ENCODE data around the gene FOXP4. TPM values are rescaled to one million over a fixed set of nuclear protein-coding genes. Genes with fewer than 3 reads are reported as not detected.

The FOXP4 gene
- total RNA-seq, 1 donor from 2014 or later = 29.9 TPM

- DNase-seq (peak; percentile 34), ATAC-seq (no peak)
- Histone ChIP-seq H3K36me3 (no peaks in the 10 kb centered on the region), H3K4me3 (no peak overlapping the region), H3K9me3 (no peaks in the 10 kb centered on the region), H3K27me3 (no peaks in the 10 kb centered on the region), H3K27ac (no peak overlapping the region), H3K4me1 (no peaks in the 10 kb centered on the region)
- intact Hi-C loops (cut with DNase I) = no loop called here
- no peak for TF ChIP-seq CTCF (IDR thresholded peaks at IDR 0.05)
Measured at GRCh38 chr6:41648921-41649320, 102.7 kb downstream of the FOXP4 start.

DNA sequence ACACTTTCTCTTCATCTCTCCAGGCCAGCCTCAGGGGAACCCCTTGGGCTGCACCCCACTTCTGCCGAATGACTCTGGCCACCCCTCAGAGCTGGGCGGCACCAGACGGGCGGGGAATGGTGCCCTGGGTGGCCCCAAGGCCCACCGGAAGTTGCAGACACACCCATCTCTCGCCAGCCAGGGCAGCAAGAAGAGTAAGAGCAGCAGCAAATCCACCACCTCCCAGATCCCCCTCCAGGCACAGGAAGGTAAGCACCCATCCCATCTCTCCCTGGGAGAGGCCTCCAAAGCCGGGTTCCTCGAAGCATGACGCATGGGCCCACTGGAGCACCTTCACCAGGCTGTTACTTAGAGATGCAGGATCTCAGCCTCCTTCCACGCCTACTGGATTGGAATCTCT is 103.4 kb downstream of the FOXP4 start:
- Histone ChIP-seq H3K9me3 (no peaks in the 10 kb centered on the region), H3K4me1 (no peaks in the 10 kb centered on the region), H3K36me3 (no peaks in the 10 kb centered on the region), H3K4me3 (no peak overlapping the region), H3K27me3 (no peaks in the 10 kb centered on the region), H3K27ac (no peak overlapping the region)
- intact Hi-C loops (cut with DNase I) = no loop called here
- TF ChIP-seq CTCF (IDR thresholded peaks at IDR 0.05) = no peak
- peak; percentile 35 for DNase-seq
- no peak for ATAC-seq

GRCh38 chr6:41650120-41650519 is 103.9 kb downstream of the FOXP4 start:
- H3K27ac ChIP-seq = no peak overlapping the region
- ATAC-seq (no peak), DNase-seq (peak; percentile 36)
- no peaks in the 10 kb centered on the region for H3K9me3 ChIP-seq
- H3K27me3 ChIP-seq = no peaks in the 10 kb centered on the region
- H3K4me3 ChIP-seq = no peak overlapping the region
- intact Hi-C loops (cut with DNase I) = no loop called here
- TF ChIP-seq CTCF (IDR thresholded peaks at IDR 0.05) = no peak
- H3K36me3 ChIP-seq = no peaks in the 10 kb centered on the region
- H3K4me1 ChIP-seq = no peaks in the 10 kb centered on the region

DNA sequence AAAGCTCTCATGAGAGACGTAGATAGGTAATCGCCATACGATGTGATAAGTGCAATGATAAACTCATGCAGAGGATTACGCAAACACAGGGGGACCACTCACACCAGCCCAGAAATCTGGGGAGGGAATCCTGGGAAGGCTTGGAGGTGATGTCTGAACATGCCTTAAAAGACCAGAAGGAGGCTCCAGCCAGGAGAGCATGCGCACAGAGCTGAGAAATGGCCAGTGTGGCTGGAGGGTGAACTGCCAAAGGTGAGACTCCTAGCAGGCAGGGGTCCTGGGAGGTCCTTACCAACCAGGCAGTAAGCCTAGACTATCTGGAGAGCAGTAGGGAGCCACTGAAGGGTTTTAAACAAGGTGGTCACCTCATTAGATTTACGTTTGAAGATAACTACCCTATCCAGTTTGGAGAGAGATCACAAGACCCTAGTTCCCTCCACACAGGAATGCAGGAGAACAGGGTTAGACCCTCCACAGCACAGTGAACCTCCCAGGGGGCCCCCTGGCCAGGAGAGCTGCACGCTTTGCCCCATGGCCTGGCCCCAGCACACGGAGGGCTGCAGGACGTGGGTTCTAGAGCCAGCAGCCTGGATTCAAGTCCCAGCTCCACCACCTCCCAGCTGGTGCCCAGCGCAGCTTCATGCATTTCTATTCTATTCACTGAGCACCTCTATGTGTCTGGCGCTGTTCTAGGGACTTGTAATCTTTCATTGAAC is 105.2 kb downstream of the FOXP4 start:
- Histone ChIP-seq H3K36me3 (no peaks in the 10 kb centered on the region), H3K27me3 (no peaks in the 10 kb centered on the region), H3K9me3 (no peaks in the 10 kb centered on the region), H3K4me1 (peaks cover 8% of the 10 kb centered on the region), H3K27ac (no peak overlapping the region), H3K4me3 (no peak overlapping the region)
- intact Hi-C loops (cut with DNase I) = no loop called here
- no peak for ATAC-seq
- DNase-seq = peak; percentile 38
- TF ChIP-seq CTCF (IDR thresholded peaks at IDR 0.05) = no peak

Small RNA genes within 50 kb of the gene (microRNA-seq; reads per million reads assigned to microRNA genes)
- gene MIR4641 (ENCODE audit: borderline microRNAs expressed) = not detected

Other genes starting within 250 kb of the FOXP4 start
- not detected for gene NCR2, start 210.8 kb upstream of the FOXP4 start, total RNA-seq
- gene MDFI, start 92.1 kb downstream of the FOXP4 start, total RNA-seq = 11.0 TPM
- 40.3 TPM for gene TFEB, start 189.2 kb downstream of the FOXP4 start, total RNA-seq
- gene PGC, start 201.0 kb downstream of the FOXP4 start, total RNA-seq = 1,050 TPM
- gene FRS3, start 233.5 kb downstream of the FOXP4 start, total RNA-seq = 8.5 TPM
- gene PRICKLE4, start 234.4 kb downstream of the FOXP4 start, total RNA-seq = 14.2 TPM
- 138 TPM for gene TOMM6, start 241.3 kb downstream of the FOXP4 start, total RNA-seq